Measurements from ENCODE around the gene CCDC148.
"Not testable (repeated sequence)": the region's sequence is repeated elsewhere in the genome, so short reads cannot be mapped to it uniquely, and the experiment has no call there.

CCDC148 gene

DNA sequence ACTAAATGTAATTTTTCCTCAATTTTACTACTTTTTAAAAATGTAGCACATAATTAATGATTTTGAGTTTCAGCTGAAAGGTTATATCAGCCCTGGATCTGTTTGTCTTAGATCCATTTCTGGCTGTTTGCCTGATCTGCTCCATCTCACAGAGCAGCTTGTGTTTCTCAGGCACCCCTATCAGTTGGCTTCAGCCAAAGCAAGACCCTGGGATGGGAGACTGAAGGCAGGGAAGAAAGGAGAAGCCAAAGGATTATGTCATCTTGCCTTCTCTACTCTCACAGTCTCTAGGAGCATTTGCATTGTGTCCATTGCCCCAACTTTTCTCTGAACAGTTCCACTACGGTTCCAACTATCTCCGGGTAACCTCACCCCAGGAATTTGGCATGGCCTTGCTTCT is 110.5 kb downstream of the CCDC148 start:
- no peak for DNase-seq

DNA sequence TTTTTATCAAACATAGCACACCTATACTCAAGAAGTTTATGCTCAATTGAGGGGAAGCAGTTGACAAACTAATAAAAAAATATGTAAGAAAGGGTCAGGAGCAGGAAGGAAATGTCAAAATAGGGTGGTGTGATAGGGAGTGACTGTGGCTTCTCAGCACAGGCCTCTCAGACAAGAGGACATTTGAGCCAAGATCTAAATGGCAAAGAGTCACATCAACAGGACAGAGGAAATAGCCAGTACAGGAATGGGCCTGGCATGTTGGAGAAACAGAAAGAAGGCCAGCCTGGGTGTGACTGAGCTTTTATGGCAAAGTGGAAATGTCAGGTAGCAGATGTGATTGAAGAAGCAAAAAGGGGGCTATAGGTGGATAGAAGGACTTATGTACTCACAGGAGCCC is 117.0 kb downstream of the CCDC148 start:
- DNase-seq, result no peak

DNA sequence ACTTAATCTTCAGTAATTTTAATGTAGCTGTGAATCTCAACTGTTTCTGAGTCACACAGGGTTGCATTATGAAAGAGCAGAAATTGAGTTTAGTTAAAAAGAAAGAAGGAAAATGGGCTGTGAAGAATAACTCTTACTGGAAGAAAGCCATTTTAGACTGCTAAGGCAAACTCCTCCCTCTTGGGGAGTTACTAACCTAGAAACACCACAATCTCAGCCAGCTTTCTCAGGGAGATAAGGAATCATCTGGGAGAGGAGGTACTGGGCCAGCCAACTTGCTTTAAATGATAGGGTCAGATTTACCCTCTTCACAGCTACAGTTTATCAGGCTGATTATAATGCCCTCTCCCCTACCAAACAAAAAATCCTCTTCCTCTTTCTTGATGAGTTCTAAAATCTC is 119.5 kb downstream of the CCDC148 start:
- no peak for DNase-seq

DNA sequence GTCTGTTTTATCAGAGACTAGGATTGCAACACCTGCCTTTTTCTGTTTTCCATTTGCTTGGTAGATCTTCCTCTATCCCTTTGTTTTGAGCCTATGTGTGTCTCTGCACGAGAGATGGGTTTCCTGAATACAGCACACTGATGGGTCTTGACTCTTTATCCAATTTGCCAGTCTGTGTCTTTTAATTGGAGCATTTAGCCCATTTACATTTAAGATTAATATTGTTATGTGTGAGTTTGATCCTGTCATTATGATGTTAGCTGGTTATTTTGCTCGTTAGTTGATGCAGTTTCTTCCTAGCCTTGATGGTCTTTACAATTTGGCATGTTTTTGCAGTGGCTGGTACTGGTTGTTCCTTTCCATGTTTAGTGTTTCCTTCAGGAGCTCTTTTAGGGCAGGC is 124.8 kb downstream of the CCDC148 start:
- not testable (repeated sequence) for DNase-seq

DNA sequence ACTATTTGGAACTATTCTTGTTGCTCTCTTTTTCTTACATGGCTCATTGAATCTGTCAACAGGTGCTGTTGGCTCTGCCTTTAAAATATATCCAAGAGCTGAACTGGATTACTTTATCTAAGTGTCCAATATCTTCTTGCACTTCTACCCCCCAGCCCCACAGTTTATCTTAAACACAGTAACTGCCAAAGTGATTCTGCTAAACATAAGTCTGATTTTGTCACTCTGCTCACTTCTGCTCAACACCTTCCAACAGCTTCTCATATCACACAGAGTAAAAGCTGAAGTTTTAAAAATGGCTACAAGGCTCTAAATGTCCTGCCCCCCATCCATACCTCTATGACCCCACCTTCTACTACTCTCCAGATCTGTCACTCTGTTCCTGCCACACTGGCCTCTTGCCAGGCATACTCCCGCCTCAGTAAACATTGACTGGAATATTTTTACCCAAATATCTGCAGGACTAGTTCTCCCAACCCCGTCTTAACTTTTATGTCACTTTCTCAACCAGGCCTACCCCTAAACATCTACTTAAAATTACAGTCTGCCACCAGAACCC is 130.7 kb downstream of the CCDC148 start:
- no peak for DNase-seq

DNA sequence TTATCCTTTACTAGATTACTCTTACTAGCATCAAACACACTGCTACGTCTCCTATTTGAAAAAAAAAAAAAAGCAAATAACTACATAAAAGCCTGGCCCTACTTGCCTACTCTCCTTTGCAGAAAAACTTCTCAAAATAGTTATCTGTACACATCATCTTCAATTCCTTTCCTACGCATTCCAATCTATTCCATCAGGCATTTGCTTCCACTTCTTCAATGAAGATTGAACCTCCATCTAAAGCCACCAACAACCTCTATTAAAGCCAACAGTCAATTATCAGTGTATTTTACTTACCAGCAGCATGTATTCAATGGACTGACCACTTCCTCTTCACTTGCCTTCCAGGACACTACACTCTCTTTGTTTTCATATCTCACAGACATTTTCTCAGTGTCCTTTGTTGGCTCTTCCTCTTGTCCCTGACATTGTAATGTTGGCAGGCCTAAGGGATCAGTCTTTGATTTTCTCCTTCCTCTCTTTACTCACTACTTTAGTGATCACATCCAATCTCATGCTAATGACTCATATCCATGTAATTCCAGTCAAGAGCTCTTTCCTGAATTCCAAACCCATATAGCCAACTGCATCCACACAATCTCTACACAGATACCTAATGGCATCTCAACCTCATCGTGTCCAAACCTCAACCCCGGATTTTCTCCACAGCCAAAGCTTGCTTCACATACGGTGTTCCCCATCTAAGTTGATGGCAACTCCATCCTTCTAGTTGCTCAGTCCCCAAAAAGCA is 131.3 kb downstream of the CCDC148 start:
- DNase-seq, result no peak

DNA sequence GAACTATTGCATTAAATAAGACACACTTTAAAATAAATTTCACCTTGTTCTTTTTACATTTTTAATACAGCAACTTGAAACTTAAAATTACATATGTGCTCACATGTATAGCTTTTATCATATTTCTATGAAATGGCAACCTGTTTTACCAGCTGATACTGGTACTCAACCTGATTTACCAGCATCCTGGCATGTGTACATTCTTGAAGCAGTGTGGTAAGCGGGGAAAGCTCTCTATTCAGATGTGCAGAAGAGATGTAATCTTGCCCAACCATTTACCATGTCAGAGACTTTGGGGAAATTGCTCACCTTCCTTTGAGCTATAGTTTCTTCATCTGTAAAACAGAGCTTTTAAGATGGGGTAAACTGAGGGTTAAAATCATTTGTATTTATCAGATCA is 133.2 kb downstream of the CCDC148 start:
- no peak for DNase-seq

DNA sequence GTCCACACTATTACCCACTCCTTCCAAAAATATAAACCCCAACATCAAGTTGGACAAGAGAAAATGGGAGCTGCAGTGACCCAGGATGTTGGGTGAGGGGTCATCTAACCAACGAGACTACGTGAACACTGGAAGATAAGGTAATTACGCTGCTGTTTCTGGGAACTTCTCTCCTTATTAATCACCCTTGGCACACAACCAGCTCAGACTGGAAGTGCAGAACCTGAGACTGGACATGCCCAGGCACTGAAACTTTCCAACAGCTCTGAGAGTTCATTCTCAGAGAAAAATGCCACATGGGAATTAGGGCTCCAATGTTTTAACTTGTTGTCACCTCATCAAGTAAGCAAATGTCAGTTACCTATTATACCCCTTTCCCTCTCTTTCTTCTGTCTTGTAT is 135.3 kb downstream of the CCDC148 start:
- no peak for DNase-seq

DNA sequence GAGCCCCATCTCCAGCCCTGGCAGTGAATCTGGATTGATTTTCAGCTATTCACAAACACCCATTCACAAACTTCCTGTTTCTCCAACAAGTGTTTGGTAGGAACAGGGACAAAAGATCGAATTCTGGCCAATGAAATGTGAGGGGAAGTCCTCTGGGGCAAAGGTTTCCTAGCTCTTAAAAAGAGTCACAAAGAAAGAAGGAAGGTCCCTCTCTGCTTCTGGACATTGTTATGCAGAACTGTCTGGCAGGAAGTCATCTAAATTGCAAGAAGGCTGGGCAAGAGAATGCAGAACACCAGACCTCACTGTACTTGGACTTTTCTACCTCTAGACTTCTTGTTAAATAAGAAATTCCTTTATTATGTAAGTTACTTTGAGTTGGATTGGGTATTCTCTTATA is 137.3 kb downstream of the CCDC148 start:
- DNase-seq, result no peak

DNA sequence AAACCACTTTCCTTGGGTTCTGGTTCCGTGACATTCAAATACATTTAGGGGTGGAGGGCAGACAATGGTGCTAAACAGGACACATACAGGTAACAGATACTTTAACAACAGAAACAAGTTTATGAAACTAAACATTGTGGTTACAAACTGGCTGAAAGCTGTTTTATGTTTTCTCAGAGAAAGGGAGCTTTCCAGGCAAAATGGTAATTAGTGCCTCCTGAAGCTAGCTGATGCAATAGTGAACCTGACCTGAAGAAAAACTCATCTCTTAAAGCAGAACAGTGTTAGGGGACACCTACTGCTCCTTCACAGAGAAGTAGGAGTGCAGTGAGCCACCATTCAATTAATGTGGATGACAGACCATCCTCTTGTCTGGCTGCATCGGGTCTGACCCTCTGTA is 138.9 kb downstream of the CCDC148 start:
- DNase-seq, result no peak

DNA sequence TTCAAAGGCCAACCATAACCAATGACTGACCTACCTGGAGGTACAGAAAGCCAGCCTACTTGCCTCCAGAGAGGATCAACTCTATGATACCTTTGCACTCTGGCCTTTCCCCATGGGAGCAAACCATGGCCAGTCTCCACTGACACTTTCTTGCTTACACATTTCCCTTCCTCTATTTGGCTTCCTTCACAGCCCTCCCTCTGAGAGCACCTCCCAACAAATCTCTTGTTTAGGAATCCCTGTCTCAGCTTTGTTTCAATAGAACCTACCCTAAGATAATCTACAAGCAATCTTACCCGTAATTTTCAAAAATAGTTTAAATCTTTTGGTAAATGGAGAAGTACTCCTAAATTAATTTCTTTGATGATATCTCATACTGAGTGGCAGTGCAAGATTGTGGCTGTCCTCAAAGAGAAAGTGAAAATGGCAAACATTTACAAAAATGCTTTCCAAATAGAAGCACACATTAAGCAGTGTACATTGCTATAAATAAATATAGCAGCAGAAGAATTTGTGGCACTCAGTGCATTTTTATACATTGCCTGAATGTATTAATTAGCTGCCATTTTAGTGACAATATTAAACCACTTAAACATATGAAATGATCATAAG is 140.6 kb downstream of the CCDC148 start:
- no peak for DNase-seq

DNA sequence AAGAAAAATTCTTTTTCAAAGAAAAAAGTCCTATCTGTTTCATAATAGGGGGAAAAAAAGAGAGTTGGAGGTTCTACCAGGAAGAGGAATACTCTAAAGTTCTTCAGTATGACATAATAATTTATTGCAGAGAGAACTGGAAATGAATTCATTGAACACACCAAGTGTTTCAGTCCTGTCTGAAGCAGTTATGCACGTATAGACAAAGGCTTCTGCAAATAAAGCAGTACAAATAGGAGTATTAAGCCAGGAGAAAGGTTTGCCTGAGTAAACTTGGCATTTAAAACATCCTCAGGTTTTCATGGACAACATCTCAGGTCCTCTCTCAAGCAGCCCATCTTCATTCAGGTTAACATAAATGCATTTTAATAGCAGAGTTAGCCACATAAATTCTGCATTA is 141.6 kb downstream of the CCDC148 start:
- DNase-seq, result no peak

DNA sequence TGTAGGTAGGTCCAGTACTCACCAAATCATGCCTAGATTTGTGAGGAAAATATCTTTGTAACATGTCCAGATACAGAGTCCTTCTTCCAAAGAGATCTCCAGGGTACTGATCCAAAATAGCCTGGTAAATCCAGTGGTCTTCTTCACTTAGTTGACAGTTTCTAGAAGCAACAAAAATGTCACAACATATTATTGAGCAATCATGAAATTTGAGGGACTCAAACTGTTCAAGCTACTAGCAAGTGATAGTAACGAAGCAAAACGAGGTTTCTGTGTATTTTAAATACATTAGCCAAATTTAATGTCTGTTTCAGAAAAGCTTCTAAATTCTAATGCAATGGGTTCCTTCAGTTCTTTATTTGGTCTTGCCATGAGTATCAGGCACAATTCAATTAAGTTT is 142.8 kb downstream of the CCDC148 start:
- no peak for DNase-seq

DNA sequence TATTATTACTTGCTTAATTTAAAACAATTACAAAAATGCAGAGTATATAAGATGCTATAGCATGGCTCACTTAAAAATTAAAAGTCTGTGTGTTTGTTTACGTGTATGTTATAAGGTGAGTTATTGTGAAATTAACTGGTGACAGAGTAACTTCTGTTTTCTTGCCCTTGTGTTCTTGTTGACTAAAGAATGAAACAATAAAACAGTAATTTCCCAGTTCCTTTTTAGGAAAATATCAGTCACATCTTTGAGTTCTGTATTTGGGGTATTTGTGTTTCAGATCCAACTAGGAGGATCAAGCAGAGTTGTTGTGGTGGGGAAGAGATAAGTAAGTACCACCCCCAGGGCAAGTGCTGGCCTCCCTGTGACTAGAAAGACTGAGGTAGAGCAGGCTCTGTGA is 143.6 kb downstream of the CCDC148 start:
- DNase-seq, result no peak

DNA sequence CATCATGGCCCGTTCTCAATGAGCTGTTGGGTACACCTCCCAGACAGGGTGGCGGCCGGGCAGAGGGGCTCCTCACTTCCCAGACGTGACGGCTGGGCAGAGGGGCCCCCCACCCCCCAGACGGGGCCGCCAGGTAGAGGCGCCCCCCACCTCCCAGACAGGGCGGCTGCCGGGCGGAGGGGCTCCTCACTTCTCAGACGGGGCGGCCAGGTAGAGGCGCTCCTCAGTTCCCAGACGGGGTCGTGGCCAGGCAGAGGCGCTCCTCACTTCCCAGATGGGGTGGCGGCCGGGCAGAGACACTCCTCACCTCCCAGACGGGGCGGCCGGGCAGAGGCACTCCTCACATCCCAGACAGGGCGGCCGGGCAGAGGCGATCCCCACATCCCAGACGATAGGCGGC is 146.1 kb downstream of the CCDC148 start:
- DNase-seq, result not testable (repeated sequence)

DNA sequence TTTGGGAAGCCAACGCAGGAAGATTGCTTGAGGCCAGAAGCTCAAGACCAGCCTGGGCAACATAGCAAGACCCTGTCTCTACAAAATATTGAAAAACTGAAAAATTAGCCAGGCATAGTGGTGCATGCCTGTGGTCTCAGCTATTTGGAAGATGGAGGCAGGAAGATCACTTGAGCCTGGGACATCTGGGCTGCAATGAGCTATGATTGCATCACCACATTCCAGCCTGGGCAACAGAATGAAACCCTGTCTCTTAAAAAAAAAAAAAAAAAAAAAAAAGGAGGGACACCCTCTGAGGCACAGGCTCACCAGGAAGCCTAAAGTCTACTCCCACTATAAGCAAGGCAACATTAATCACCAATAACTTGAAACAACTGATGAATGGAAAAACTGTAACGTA is 151.1 kb downstream of the CCDC148 start:
- DNase-seq, result no peak

DNA sequence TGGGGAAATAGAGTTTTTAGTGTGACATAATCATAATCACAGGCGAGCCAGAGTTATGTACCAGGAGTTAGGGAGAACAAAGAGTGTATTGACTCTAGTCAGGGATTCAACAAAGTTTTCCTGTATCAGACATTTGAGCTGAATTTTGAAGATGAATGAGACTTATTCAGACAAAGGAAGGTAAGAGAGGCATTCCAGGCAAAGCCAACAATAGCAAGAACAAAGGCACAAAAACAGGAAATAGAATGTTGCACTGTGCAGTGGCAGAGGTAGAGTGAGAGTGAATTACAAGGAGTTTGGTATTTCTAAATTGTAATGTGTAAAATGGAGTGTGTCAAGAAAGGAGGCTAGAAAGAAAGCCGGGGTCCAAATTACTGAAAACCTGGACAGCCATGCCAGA is 156.2 kb downstream of the CCDC148 start:
- DNase-seq, result no peak

DNA sequence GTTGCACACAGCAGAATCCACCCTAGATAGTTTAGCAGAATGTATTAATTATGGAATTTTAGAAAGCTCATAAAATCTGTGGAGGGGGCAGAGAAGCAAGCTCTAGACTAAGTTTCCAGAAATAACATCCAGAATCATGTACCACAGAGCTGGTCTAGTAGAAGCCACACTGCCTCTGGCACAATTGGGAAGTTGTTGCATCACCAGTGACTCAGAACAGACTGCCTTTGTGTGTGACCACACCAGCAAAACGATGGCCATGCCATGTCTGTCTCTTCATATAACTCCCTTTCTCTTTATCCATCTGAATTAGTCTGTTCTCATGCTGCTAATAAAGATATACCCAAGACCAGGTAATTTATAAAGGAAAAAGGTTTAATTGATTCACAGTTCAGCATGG is 158.9 kb downstream of the CCDC148 start:
- no peak for DNase-seq

DNA sequence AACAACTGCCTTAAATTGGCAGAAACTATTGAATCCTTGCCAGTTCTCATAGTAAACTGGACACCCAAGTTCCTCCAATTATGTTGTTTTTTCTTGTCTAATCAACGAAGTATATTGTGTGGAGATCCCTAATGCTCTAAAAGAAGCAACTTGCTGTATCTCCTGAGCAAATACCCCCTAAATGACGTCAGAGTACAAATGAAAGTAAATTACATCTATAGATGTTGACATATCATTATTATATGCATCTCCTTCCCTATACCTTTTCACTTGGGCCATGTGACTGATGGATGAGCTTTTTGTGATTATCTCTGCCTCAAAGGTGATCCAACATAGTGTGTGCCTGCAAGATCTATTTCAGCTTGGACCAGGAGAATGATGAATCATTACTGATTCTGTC is 159.4 kb downstream of the CCDC148 start:
- DNase-seq, result no peak

DNA sequence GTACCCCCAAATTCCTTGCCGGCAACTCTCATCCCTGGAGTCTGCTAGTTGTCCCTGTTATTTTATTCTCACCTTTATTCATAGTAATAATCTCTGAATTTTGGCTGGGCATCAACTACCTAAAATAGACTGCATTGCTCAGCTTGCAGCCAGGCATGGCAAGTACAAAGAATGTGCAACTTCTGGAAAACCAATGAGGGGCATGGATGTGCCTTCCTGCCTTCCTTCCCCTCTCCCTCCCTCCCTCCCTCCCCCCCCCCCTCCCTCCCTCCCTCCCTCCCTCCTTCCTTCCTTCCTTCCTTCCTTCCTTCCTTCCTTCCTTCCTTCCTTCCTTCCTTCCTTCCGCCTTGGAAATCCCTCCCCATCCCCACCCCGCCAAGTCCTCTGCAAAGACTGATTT is 162.8 kb downstream of the CCDC148 start:
- DNase-seq, result no peak

DNA sequence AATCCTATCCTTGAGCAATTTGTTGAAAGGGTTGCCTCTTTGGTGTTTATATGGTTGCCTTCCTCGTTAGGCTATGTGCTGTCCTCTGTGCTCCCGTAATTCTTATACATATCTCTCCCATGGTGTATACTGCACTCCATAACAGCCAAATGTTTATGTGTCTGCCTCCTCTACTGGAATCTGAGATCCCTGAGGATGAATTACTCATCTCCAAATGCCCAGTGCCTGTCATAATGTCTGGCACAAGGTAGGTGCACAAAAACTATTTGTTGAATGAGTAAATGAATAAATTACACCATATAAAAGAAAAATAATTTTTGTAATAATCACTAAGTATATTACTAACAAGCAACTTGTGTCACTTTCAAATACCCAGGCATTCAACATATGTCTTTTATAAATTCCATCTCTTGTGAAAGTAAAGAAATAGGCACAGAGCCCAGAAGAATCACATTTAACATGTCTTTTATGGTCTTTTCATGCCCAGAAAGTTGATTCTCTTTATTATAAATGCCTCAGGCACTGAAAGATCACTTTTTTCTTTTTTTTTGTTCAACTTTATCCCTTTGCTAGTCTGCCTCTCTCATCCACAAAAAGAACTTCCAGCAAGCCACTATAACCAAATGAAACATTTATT is 164.9 kb downstream of the CCDC148 start:
- DNase-seq, result no peak

DNA sequence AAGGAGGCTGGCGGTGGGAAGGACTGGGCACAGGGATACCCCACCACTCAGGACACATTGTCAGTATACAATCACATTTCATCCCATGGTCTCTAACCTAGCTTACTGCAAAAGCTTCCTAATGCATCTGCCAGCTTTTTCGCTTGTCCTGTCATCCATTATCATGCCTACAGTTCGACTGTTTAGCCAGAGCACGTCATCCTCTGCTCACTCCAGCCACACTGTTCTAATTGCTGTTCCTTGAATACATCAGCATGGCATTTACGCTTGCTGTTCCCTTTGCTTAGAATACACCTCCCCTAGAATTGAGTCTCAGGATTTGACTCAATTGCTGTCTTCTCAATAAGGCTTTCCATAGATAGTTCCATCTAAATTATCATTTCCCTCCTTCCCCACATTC is 166.3 kb downstream of the CCDC148 start:
- DNase-seq, result no peak

DNA sequence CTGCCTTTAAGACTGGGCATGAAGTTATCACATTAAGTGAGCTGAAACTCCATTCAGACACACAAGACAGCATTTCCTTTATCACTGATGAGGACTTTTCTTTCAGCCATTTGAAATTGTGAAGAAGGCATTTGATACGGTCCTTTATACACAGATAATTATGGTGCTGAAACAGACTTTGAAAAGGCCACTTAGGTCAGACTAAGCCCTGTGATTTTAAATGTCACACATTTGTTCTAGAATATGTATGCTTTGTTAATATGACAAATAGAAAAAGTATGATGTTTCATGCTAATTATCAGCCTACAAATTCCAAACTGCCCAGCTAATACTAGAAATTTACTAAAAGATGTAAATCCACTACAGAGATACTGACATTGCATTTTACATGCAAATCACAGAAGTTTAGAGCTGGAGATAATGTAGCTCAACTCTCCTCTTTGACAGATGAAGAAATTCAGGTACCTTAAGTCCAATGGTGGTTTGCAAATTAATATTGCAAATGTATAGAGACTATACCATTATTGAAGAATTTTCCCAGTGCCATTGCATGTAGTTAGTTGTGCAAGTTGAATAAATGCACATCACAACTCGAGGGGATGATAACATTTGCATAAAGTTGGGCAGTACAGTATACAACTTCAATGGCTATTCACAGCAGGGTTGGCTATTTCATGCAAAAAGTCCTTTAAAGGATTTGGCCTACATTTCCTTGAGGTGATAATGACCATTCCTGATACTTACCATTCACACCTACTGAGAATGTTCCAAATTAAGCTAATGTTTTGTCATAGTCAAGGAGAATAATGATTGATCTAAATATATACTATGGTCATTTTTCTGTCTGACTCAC is 179.7 kb downstream of the CCDC148 start:
- no peak for DNase-seq
